Stimulated activated CD4-positive, alpha-beta T cell treated with anti-CD3 and anti-CD28 coated beads, Interleukin-4, amount 100 ng/mL, for 4 hours (primary cell): ENCODE measurements around the gene SNX24.

Experiments used
- DNase-seq, 2 experiments: peaks; one replicate each; pipeline ENCODE4 v3.0.0-alpha.2; 2020

SNX24 gene

DNA sequence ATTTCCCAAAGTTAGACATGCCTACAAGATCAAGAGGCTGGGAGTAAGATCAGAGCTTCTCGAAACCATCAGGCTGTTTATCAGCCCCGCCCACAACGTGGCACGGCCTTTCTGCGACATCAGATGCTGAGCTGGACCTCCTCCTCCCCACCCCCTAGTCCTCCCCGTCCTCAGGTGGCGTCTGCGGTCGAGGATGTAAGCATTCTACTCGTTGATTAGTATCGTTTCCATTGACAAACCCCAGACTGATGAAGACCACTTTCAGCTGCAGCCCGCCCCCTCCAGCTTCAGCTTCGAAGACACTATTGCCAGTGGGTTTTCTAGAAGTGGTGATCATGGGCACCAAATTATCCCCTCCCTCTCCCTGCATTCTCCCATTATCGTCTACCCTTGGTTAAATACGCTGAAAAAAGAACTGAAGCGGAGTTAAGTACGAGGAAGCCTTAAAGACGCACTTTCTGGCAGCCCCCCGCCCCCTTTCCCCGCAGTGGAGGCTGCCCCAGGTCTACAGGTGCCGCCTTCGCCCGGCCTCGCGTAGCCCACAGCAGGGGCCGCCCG lies 190.0 kb downstream of the SNX24 start:
- no peak for DNase-seq

DNA sequence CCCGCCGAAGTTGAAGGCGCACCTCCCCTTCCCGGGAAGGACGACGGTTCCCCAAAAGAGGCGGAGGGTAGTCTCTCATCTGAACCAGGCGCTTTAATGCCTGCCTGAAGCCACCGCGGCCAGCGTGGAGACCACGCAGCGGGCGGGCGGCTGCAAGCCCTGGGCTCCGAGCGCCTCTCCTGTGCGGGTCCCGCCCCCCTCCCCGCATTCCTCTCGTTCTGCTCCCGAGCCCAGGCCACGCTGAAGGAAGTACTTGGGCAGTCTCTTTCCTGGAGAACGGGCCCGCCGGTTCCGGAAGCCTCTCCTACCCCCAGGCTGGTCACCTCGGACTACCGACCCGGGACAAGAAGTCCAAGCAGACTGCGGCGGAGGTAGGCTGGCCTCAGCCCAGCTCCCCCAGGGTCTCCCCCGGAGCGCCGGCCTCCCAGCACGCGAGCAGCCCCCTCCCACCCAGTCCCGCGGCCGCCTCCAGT lies 190.5 kb downstream of the SNX24 start:
- no peak for DNase-seq

DNA sequence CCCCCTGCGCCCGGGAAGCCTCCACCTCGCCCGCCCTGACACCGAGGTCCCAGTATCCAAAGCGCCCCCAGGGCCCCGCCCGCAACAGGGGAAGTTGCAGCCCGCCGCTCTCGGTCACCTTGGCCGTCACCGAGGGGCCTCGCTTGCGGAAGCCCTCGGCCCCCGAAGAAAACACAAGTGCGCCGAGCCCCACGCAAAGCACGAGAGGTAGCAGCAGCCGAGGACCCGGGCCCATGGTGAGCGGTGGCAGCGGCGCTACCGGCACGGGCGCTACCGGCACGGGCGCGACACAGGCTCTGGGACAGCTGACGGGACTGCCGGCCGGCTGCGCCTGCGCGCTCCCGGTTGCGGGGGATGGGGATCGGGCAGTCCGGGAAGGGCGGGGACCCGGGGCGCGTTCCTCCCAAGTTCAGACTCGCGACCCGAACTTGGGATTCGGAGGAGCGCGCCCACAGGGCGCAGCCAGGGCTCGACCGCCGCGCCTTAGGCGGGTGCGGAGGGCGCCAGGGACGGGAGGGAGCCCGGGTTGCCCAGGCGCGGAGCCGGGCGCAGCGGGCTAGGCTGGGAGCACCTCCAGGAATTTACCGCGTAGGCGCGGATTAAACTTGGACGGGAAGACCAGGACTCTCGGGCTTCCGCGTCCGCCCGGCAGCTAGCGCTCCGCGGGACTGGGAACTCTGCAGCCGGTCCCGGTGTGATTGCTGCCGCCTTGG lies 191.1 kb downstream of the SNX24 start, which contains the start of gene PPIC:
Gene PPIC (minus strand): TSS at position 335 of the 713 bp plus-strand sequence. CDS start 100 bp downstream, at position 235.
- DNase-seq, result no peak

DNA sequence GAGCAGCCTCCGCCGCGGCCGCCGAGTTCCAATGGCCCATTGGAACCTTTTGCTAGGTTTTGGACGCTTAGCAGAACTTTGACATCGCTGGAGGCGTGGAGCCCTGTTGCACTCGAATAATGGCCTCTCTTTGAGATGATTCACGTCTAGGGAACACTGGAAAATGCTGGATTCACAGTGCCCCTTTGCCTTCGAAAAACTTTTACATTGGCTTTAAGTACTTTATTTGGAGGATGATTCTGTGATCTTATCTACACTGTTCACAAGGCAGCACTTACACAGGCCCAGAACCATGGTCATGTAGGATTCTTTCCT lies 191.6 kb downstream of the SNX24 start:
- DNase-seq, result no peak

DNA sequence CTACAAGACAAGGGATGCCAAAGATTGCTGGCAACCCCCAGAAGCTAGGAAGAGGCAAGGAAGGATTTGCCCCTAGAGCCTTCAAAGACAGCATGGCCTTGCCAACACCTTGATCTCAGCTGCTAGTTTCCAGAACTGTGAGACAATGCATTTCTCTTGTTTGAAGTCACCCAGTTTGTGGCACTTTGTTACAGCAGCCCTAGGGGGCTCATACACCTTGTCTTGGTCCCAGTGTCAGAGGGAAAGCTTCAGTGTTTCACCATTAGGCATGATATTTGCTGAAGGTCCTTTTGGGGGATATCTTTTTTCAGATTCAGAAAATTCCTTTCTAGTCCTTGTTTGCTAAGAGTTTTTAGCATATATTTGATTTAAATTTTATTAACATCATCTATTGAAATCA lies 194.3 kb downstream of the SNX24 start:
- DNase-seq, result no peak

DNA sequence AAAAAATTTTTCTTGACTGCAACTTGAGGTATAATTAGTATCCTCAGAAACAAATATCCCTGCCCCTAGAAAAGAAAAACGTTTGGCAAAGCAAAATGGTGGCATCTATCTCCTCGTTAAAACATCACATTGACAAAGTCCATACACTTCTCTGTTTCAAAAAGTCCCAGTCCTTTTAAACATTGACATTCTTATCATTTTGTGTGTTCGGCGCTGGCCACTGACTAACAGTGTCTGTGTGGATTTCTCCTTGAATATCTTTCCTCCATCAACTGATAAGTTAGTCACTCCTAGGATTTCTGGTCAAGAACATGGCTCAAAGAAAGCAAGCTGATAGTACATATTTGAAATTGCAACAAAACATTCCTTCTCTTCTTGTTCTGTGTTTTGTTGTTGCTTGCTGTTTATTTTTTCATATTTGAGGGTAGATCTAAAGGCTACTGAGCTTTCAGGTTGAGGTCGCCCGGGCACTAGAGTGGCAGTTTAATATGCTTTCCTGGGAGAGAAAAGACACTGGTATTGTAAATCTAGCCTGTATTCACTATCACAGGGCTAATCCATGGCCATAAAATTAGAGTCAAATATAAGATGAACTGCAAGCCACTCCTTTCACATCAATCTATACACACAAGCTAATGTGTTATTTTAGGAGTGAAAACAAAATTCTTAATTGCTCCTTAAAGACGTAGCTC lies 199.7 kb downstream of the SNX24 start:
- DNase-seq, result no peak

DNA sequence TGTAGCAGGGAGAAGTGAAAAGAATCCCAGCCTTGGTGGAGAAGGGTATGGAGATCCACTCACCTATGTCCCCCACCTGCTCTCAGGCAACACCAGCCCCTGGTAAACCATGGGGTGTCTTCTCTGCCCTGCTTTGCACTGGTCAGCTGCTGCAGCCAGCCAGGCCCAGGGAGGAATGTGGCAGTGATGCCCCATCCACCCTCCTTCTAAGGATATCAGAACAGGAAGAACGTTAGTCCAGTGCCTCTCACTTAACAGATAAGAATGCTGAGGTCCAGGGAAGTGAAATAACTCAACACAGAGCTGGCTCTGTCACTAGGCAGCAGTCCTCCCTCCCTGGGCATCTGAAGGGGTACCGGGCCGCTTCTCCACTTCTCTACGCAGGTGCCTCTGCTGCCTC lies 200.8 kb downstream of the SNX24 start:
- no peak for DNase-seq

DNA sequence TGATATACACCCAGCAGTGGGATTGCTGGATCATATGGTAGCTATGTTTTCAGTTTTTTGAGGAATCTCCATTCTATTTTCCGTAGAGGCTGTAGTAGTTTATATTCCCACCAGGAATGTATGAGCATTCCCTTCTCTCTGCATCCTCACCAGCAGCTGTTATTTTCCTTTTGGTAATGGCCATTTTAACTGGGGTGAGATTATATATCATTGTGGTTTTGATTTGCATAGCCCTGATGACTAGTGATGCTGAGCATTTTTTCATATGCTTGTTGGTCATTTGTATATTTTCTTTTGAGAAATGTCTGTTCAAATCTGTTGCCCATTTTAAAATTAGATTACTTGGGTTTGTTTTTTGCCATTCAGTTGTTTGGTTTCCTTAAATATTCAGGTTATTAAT lies 202.3 kb downstream of the SNX24 start:
- DNase-seq, result no peak

DNA sequence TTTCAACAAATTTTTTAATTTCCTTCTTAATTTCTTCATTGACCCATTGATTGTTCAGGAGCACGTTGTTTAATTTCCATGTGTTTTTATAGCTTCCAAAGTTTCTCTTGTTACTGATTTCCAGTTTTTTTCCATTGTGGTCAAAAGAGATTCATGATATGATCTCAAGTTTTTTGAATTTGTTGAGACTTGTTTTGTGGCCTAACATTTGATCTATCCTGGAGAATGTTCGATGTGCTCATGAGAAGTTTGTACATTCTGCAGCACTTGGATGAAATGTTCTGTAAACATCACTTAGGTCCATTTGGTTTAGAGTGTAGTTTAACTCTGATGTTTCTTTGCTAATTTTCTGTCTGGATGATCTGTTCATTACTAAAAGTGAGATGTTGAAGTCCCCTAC lies 205.8 kb downstream of the SNX24 start:
- DNase-seq, result no peak
